OCI-LY7 (cell line): ENCODE measurements around the gene ARHGAP6.

Experiments used
- EZH2phosphoT487 ChIP-seq: fragments of 200-600 bp; sonication (generic); IDR thresholded peaks from 2 replicates; pipeline ENCODE4 v1.6.1; 2018; ENCODE audit warnings: low read depth, borderline replicate concordance, mild to moderate bottlenecking, mixed run types, antibody characterized with exemption, low read length, moderate library complexity, mixed read lengths
- TF ChIP-seq, protein P1 (sequence below): fragments of 200-600 bp; sonication (generic); conservative IDR thresholded peaks from 2 replicates; pipeline ENCODE4 v1.5.1; 2014; ENCODE audit warnings: mild to moderate bottlenecking, antibody characterized with exemption, low read length, moderate library complexity, mixed read lengths

DNA sequence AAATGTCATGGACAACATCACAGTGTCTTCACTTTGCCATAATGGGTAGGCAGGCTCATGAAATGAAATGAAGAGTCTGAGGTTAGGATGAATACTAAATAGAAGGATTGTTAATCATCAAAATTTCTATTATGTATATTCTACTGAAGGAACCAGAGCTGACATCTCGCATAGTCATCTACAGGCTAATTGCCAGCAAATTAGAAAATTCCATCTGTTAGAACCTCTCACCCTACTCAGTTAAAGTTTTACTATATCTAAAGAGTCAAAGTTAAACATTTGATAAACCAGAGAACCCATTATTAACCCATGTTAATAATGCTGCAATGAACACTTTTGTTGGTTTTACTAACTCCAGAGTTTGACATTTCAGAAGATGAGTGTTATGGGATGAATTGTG lies 114.6 kb downstream of the ARHGAP6 start:
- TF ChIP-seq, protein P1, sequence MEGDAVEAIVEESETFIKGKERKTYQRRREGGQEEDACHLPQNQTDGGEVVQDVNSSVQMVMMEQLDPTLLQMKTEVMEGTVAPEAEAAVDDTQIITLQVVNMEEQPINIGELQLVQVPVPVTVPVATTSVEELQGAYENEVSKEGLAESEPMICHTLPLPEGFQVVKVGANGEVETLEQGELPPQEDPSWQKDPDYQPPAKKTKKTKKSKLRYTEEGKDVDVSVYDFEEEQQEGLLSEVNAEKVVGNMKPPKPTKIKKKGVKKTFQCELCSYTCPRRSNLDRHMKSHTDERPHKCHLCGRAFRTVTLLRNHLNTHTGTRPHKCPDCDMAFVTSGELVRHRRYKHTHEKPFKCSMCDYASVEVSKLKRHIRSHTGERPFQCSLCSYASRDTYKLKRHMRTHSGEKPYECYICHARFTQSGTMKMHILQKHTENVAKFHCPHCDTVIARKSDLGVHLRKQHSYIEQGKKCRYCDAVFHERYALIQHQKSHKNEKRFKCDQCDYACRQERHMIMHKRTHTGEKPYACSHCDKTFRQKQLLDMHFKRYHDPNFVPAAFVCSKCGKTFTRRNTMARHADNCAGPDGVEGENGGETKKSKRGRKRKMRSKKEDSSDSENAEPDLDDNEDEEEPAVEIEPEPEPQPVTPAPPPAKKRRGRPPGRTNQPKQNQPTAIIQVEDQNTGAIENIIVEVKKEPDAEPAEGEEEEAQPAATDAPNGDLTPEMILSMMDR = no peak
- TF ChIP-seq EZH2phosphoT487 = no peak
